IPS DF 6.9 (cell line): ENCODE measurements around the gene TMA7.

Experiments
- DNase-seq: peaks from one replicate; pipeline ENCODE4 v3.0.0-alpha.2; 2013; ENCODE audit warnings: low read depth, low spot score
- H3K27ac ChIP-seq: one replicate; pipeline ENCODE4 v1.5.1; 2013; ENCODE audit warnings: low read length, control low read depth
- H3K27me3 ChIP-seq: 2 replicates; pipeline ENCODE4 v1.6.1; 2013; ENCODE audit warnings: mild to moderate bottlenecking, low read length; ENCODE audit not compliant: control insufficient read depth, insufficient read depth
- H3K36me3 ChIP-seq: 2 replicates; pipeline ENCODE4 v1.6.1; 2013; ENCODE audit warnings: low read length; ENCODE audit not compliant: control insufficient read depth, insufficient read depth
- H3K4me1 ChIP-seq: 2 replicates; pipeline ENCODE4 v1.6.1; 2013; ENCODE audit warnings: low read length; ENCODE audit not compliant: control insufficient read depth, insufficient read depth
- H3K4me3 ChIP-seq: 2 replicates; pipeline ENCODE4 v1.5.1; 2013; ENCODE audit warnings: mild to moderate bottlenecking, low read length
- H3K9me3 ChIP-seq: 2 replicates; pipeline ENCODE4 v1.6.1; 2013; ENCODE audit warnings: low read length, inconsistent platforms; ENCODE audit not compliant: control insufficient read depth, insufficient read depth
- WGBS: extraction: QIAGEN DNeasy Blood & Tissue Kit; methylation state at CpG from one replicate; pipeline ENCODE4 v1.1.7; 2013; ENCODE audit warnings: mixed read lengths, missing lambda C conversion rate; ENCODE audit not compliant: insufficient read length, insufficient coverage; 5-methylcytosine and 5-hydroxymethylcytosine counted together

The TMA7 gene

GRCh38 chr3:48437812-48438211 lies 2.2 kb upstream of the TMA7 start:
- Histone ChIP-seq H3K4me3 (no peak overlapping the region), H3K27ac (no peak overlapping the region), H3K27me3 (no peaks in the 10 kb centered on the region), H3K9me3 (no peaks in the 10 kb centered on the region), H3K36me3 (peaks cover 7% of the 10 kb centered on the region; the same call in 1 of the 2 replicates), H3K4me1 (peaks cover 3% of the 10 kb centered on the region; the same call in 1 of the 2 replicates)
- no CpG with 5 or more reads among the region's 4 CpGs for WGBS
- DNase-seq: no peak

GRCh38 chr3:48440590-48440958 lies 517 bp downstream of the TMA7 start:
- Histone ChIP-seq H3K9me3 (no peaks in the 10 kb centered on the region), H3K36me3 (peaks cover 2% of the 10 kb centered on the region; the same call in 1 of the 2 replicates), H3K27ac (no peak overlapping the region), H3K4me1 (no peaks in the 10 kb centered on the region), H3K27me3 (no peaks in the 10 kb centered on the region), H3K4me3 (peak overlapping the region; percentile 45)
- no peak for DNase-seq
- WGBS: no CpG with 5 or more reads among the region's 21 CpGs

- WGBS: no CpG with 5 or more reads among the region's 6 CpGs
- H3K4me1 ChIP-seq: no peaks in the 10 kb centered on the region
- no peak overlapping the region for H3K27ac ChIP-seq
- no peaks in the 10 kb centered on the region for H3K9me3 ChIP-seq
- peaks cover 2% of the 10 kb centered on the region; the same call in 1 of the 2 replicates for H3K36me3 ChIP-seq
- no peaks in the 10 kb centered on the region for H3K27me3 ChIP-seq
- H3K4me3 ChIP-seq: no peak overlapping the region
- no peak for DNase-seq
These were observed 1.9 kb downstream of the TMA7 start for GRCh38 chr3:48441940-48442339.

- Histone ChIP-seq H3K9me3 (no peaks in the 10 kb centered on the region), H3K27me3 (no peaks in the 10 kb centered on the region), H3K27ac (no peak overlapping the region), H3K4me1 (no peaks in the 10 kb centered on the region), H3K4me3 (no peak overlapping the region), H3K36me3 (peaks cover 2% of the 10 kb centered on the region; the same call in 1 of the 2 replicates)
- no CpG with 5 or more reads among the region's 6 CpGs for WGBS
- DNase-seq: no peak
These were observed 5.3 kb downstream of the TMA7 start for GRCh38 chr3:48445277-48445882.

- no peak for DNase-seq
- H3K4me1 ChIP-seq: no peaks in the 10 kb centered on the region
- H3K4me3 ChIP-seq: peak overlapping the region; percentile 63
- WGBS: no CpG with 5 or more reads among the region's 6 CpGs
- H3K27me3 ChIP-seq: no peaks in the 10 kb centered on the region
- H3K27ac ChIP-seq: no peak overlapping the region
- no peaks in the 10 kb centered on the region for H3K9me3 ChIP-seq
- peaks cover 2% of the 10 kb centered on the region; the same call in 1 of the 2 replicates for H3K36me3 ChIP-seq
These were observed 6.0 kb downstream of the TMA7 start for GRCh38 chr3:48446043-48446424.

GRCh38 chr3:48446425-48447193 lies 6.6 kb downstream of the TMA7 start, which contains the start of gene ATRIP:
Gene ATRIP, plus strand, starts transcription at chr3:48446737. Its CDS starts 109 bp downstream, at chr3:48446846.
- no peak for DNase-seq
- Histone ChIP-seq H3K4me1 (no peaks in the 10 kb centered on the region), H3K27ac (no peak within 1 kb of the TSS), H3K9me3 (no peaks in the 10 kb centered on the region), H3K4me3 (peak within 1 kb of the TSS; percentile 63), H3K27me3 (no peaks in the 10 kb centered on the region), H3K36me3 (peaks cover 2% of the 10 kb centered on the region; the same call in 1 of the 2 replicates)
- no CpG with 5 or more reads among the region's 91 CpGs for WGBS

- Histone ChIP-seq H3K4me3 (no peak overlapping the region), H3K27ac (no peak overlapping the region), H3K27me3 (no peaks in the 10 kb centered on the region), H3K9me3 (no peaks in the 10 kb centered on the region), H3K4me1 (no peaks in the 10 kb centered on the region), H3K36me3 (peaks cover 5% of the 10 kb centered on the region)
- no CpG with 5 or more reads among the region's 1 CpG for WGBS
- no peak for DNase-seq
These were observed 11.2 kb downstream of the TMA7 start for GRCh38 chr3:48451270-48451669.

GRCh38 chr3:48456456-48456855 lies 16.4 kb downstream of the TMA7 start:
- Histone ChIP-seq H3K36me3 (peaks cover 29% of the 10 kb centered on the region), H3K4me3 (no peak overlapping the region), H3K27me3 (no peaks in the 10 kb centered on the region), H3K4me1 (no peaks in the 10 kb centered on the region), H3K9me3 (no peaks in the 10 kb centered on the region), H3K27ac (no peak overlapping the region)
- WGBS: no CpG with 5 or more reads among the region's 1 CpG
- no peak for DNase-seq

- H3K27ac ChIP-seq: no peak overlapping the region
- DNase-seq: no peak
- no peaks in the 10 kb centered on the region for H3K27me3 ChIP-seq
- no peaks in the 10 kb centered on the region for H3K4me1 ChIP-seq
- H3K9me3 ChIP-seq: no peaks in the 10 kb centered on the region
- no CpG with 5 or more reads among the region's 3 CpGs for WGBS
- H3K4me3 ChIP-seq: no peak overlapping the region
- peaks cover 24% of the 10 kb centered on the region for H3K36me3 ChIP-seq
These were observed 19.3 kb downstream of the TMA7 start for GRCh38 chr3:48459331-48459730.

- H3K27me3 ChIP-seq: no peaks in the 10 kb centered on the region
- H3K36me3 ChIP-seq: peaks cover 28% of the 10 kb centered on the region
- H3K4me3 ChIP-seq: no peak overlapping the region
- no peaks in the 10 kb centered on the region for H3K9me3 ChIP-seq
- no CpG with 5 or more reads among the region's 7 CpGs for whole genome bisulfite sequencing
- H3K27ac ChIP-seq: no peak overlapping the region
- no peaks in the 10 kb centered on the region for H3K4me1 ChIP-seq
- DNase-seq: no peak
These were observed 19.9 kb downstream of the TMA7 start for GRCh38 chr3:48459773-48460516.
